GM10266 (cell line): Measurements from ENCODE around the gene ASPA.

Experiments
- DNase-seq: peaks from one replicate; pipeline ENCODE4 v3.0.0; 2012; ENCODE audit errors: extremely low spot score
- CTCF ChIP-seq: IDR thresholded peaks from 2 replicates; pipeline ENCODE4 v1.5.1; 2012; ENCODE audit warnings: mild to moderate bottlenecking, low read depth; ENCODE audit not compliant: control insufficient read depth, insufficient read depth; ENCODE audit errors: missing control alignments

The ASPA gene

GRCh38 chr17:3528880-3529511 lies 53.2 kb downstream of the ASPA start:
- DNase-seq = no peak
- no peak for TF ChIP-seq CTCF

- TF ChIP-seq CTCF = no peak
- DNase-seq = no peak
Observed at GRCh38 chr17:3529817-3530741, 54.3 kb downstream of the ASPA start.

DNA sequence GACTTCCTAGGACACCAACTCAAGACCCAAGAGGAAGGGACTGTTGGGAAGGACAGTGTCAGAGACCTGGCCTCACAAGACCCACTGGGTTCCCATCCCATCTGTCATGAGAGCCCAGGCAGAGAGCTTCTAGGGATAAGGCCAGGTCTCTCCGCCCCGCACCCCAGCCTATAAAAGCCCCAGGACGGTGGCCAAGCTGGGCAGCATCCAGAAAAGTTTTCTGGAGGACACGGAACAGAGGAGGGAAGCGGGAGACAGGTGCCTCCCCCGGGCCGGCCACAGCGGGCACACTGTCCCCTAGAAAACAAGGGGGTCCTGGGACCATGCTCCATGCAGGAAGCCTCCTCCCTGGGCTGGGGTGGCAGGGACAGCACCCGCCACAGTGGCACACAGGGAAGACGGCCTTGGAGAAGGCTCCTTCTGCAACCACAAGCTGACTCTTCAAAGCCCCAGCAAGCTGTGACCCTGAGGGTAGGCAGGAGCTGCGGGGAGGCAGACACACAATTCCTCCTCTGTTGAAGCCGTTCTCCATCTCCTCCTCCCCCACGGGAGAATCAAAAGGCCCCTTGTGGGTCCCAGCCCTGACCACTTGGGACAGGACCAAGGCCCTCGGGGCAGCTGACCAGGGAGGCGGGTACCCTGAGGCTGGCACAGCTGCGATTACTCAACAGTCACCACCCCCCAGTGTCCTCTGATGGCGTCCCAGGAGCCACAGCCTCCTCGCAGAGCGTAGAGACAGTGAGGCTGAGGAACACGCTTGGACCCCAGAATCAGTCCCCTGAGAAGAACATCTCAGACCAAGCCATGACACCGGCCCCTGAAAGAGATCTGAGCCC lies 55.7 kb downstream of the ASPA start:
- no peak for DNase-seq

DNA sequence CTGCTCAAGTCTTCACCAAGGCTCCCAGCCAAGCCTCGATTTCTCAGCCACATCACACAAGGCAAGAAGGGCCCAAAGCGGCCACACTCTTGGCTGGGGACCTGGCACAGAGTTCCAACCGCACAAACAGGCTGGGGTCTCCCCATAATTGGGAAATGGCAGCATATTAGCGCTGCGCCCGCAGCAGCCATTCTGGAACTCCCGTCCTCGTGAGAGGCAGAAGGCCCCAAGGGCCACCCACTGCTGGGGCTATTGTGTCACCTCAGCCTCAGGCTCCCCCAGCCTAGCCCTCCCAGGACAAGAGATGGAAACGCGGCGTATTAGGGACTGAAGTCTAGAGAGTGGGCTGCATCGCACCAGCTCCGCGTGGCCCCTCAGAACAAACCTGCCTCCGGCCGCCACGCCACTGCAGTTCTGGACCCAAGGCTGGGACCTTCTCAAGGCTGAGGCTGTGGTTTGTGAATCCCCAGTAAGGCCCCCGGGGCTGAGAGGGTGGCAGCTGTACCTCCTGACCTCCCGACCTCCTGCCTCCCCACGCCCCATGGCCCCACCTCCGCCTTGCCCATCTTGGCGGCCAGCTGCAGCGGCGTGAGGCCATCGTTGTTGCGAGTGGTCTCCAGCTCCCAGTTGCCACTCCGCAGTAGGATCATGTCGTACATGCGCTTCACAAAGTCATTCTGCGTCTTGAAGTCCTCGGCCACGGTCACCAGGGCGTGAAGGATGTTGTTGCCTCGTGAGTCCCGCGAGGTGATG lies 56.5 kb downstream of the ASPA start:
- no peak for DNase-seq
- TF ChIP-seq CTCF = no peak

More for the DNA sequence above, 55.7 kb downstream of the ASPA start:
- TF ChIP-seq CTCF = no peak

DNA sequence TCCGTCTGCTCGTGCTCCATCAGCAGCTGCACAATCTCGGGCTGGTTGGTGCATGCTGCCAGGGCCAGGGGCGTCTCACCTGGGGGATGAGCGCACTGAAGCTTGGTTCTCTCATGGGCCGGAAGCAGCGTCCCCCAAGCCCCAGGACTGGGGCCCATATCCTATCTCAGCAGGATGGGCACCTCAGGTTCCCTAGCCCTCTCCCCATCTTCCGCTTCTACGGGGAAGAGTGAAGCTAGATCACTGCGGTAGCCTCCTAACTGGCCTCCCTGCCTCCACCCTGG lies 57.0 kb downstream of the ASPA start:
- no peak for DNase-seq
- TF ChIP-seq CTCF = no peak

DNA sequence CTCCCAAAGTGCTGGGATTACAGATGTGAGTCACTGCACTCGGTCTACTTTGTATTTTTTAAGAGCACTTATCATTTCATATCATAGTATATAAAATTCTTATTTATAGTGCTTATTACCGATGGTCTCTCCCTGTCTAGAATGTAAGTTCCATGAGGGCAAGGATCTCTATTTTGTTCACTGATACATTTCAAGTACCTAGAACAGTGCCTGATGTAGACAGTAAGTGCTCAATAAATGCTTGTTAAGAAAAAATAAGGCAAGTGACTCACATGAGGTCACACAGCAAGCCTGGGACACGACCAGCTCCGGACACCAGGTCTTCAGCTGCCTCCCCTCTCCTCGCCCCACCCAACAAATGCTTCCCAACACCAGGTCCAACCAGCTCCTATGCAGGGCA lies 58.0 kb downstream of the ASPA start:
- TF ChIP-seq CTCF = no peak
- no peak for DNase-seq
